Measurements from ENCODE around the gene INSYN2A. TPM values are rescaled to one million over a fixed set of nuclear protein-coding genes. Genes with fewer than 3 reads are reported as not detected.

INSYN2A gene
- total RNA-seq, 1 donor from 2014 or later, result not detected

- no peak overlapping the region for H3K27ac Mint-ChIP-seq
- ChIA-PET CTCF (no interaction called here), POLR2A (no interaction called here)
- DNase-seq (no peak), ATAC-seq (ENCODE audit: low read depth) (no peak)
- no peaks in the 10 kb centered on the region for H3K9me3 Mint-ChIP-seq
- no peak overlapping the region for H3K4me3 Mint-ChIP-seq
- intact Hi-C loops (cut with micrococcal nuclease), result no loop called here
- no peaks in the 10 kb centered on the region for H3K4me1 Mint-ChIP-seq
- no peaks in the 10 kb centered on the region for H3K36me3 Mint-ChIP-seq (ENCODE audit: low read depth)
- TF ChIP-seq CTCF (IDR thresholded peaks at IDR 0.05), result no peak
- no peaks in the 10 kb centered on the region for H3K27me3 Mint-ChIP-seq
Measured at GRCh38 chr10:127236266-127236665, 39.9 kb upstream of the INSYN2A start.

GRCh38 chr10:127234306-127234800 is 38.0 kb upstream of the INSYN2A start:
- Mint-ChIP-seq H3K36me3 (ENCODE audit: low read depth) (no peaks in the 10 kb centered on the region), H3K4me3 (no peak overlapping the region), H3K27ac (no peak overlapping the region), H3K27me3 (no peaks in the 10 kb centered on the region), H3K4me1 (no peaks in the 10 kb centered on the region), H3K9me3 (no peaks in the 10 kb centered on the region)
- intact Hi-C loops (cut with micrococcal nuclease), result no loop called here
- ATAC-seq (ENCODE audit: low read depth), result no peak
- ChIA-PET CTCF (no interaction called here), POLR2A (no interaction called here)
- DNase-seq, result no peak
- no peak for TF ChIP-seq CTCF (IDR thresholded peaks at IDR 0.05)

- H3K9me3 Mint-ChIP-seq, result no peaks in the 10 kb centered on the region
- TF ChIP-seq CTCF (IDR thresholded peaks at IDR 0.05), result no peak
- DNase-seq (no peak), ATAC-seq (ENCODE audit: low read depth) (no peak)
- no peak overlapping the region for H3K4me3 Mint-ChIP-seq
- no peaks in the 10 kb centered on the region for H3K4me1 Mint-ChIP-seq
- POLR2A ChIA-PET, result no interaction called here
- H3K27ac Mint-ChIP-seq, result no peak overlapping the region
- intact Hi-C loops (cut with micrococcal nuclease), result no loop called here
- CTCF ChIA-PET, result no interaction called here
- no peaks in the 10 kb centered on the region for H3K27me3 Mint-ChIP-seq
- H3K36me3 Mint-ChIP-seq (ENCODE audit: low read depth), result no peaks in the 10 kb centered on the region
Measured at GRCh38 chr10:127228195-127228787, 31.9 kb upstream of the INSYN2A start.

- TF ChIP-seq CTCF (IDR thresholded peaks at IDR 0.05), result no peak
- intact Hi-C loops (cut with micrococcal nuclease), result no loop called here
- ChIA-PET POLR2A (no interaction called here), CTCF (no interaction called here)
- no peaks in the 10 kb centered on the region for H3K27me3 Mint-ChIP-seq
- no peak overlapping the region for H3K27ac Mint-ChIP-seq
- no peaks in the 10 kb centered on the region for H3K4me1 Mint-ChIP-seq
- no peaks in the 10 kb centered on the region for H3K36me3 Mint-ChIP-seq (ENCODE audit: low read depth)
- DNase-seq (no peak), ATAC-seq (ENCODE audit: low read depth) (no peak)
- H3K9me3 Mint-ChIP-seq, result no peaks in the 10 kb centered on the region
- H3K4me3 Mint-ChIP-seq, result no peak overlapping the region
Measured at GRCh38 chr10:127227663-127228062, 31.3 kb upstream of the INSYN2A start.

GRCh38 chr10:127227027-127227426 is 30.6 kb upstream of the INSYN2A start:
- no peaks in the 10 kb centered on the region for H3K36me3 Mint-ChIP-seq (ENCODE audit: low read depth)
- intact Hi-C loops (cut with micrococcal nuclease), result no loop called here
- H3K27me3 Mint-ChIP-seq, result no peaks in the 10 kb centered on the region
- no peak overlapping the region for H3K27ac Mint-ChIP-seq
- ChIA-PET CTCF (no interaction called here), POLR2A (no interaction called here)
- no peak for ATAC-seq (ENCODE audit: low read depth)
- no peaks in the 10 kb centered on the region for H3K9me3 Mint-ChIP-seq
- H3K4me3 Mint-ChIP-seq, result no peak overlapping the region
- no peak for DNase-seq
- TF ChIP-seq CTCF (IDR thresholded peaks at IDR 0.05), result no peak
- H3K4me1 Mint-ChIP-seq, result no peaks in the 10 kb centered on the region
